ENCODE data around the gene PAFAH1B1.

DNA sequence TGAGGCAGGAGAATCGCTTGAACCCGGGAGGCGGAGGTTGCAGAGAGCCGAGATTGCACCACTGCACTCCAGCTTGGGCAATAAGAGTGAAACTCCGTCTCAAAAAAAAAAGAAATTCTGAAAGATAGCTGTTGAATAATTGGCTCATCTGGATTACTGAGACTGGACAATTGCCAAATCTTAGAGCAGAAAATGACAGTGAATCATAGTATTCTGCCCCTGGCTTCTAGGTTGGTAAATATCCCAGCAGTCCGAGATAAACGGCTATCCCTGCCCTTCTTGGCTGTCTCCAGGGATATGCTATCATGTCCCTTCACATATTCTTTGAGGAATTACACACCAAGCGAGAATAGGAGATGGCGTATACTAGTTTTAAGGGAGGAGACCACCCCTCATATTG, 46.3 kb upstream of the PAFAH1B1 start:
- TF ChIP-seq POLR2AphosphoS5 (IDR thresholded peaks at IDR 0.05; ENCODE audit: low read depth, low read length) (no peak), TAF1 (IDR thresholded peaks at IDR 0.05; ENCODE audit: low read depth, low read length) (no peak)
